Measurements from ENCODE around the gene FGF14.

GRCh38 chr13:102177431-102177830 lies 224.4 kb downstream of the FGF14 start:
- no peak for TF ChIP-seq CTCF (IDR thresholded peaks at IDR 0.05)
- TF ChIP-seq POLR2A (IDR thresholded peaks at IDR 0.05), result no peak
